Caco-2 (cell line): ENCODE measurements around the gene REELD1. TPM values are rescaled to one million over a fixed set of nuclear protein-coding genes. Genes with fewer than 3 reads are reported as not detected.
A peak's percentile ranks its signal among the peaks of the same experiment; 100 is the strongest.

Experiments
- BruUV-seq: library from RNA; stranded (reverse); fragments of 400-500 nt; replicated peaks from 2 replicates; lab custom pipeline; 2021; lab: Mats Ljungman, UMichigan
- CTCF ChIA-PET: fragments of 300-600 bp; sonication (Branson Sonifier 250); formaldehyde crosslinking; loops from one replicate; lab custom pipeline; 2022; ENCODE audit warnings: antibody characterized with exemption; lab: Charles Lee
- POLR2A ChIA-PET: fragments of 300-600 bp; sonication (Branson Sonifier 250); formaldehyde crosslinking; loops from one replicate; lab custom pipeline; 2022; ENCODE audit warnings: antibody characterized with exemption; lab: Charles Lee
- DNase-seq, 2 experiments: peaks; one replicate each; pipeline versions ENCODE4 v3.0.0 to v3.0.0-alpha.2; 2020 to 2022
- H3K27me3 ChIP-seq: replicated peaks from 2 replicates; pipeline ENCODE4 v1.6.0; 2011; ENCODE audit warnings: low read length; ENCODE audit not compliant: control insufficient read depth, insufficient read depth
- H3K36me3 ChIP-seq: 2 replicates; pipeline ENCODE4 v1.5.1; 2011; ENCODE audit warnings: low read length; ENCODE audit not compliant: control insufficient read depth, insufficient read depth
- H3K4me1 ChIP-seq: fragments of 250-450 bp; sonication (Bioruptor Pico); 2 replicates; pipeline ENCODE4 v1.5.1; 2020; ENCODE audit warnings: mild to moderate bottlenecking
- H3K4me3 ChIP-seq: 2 replicates; pipeline ENCODE4 v1.5.1; 2011; ENCODE audit warnings: low read depth, mild to moderate bottlenecking, control low read depth, low read length
- H3K9me3 ChIP-seq: fragments of 250-450 bp; sonication (Bioruptor Pico); 2 replicates; pipeline ENCODE4 v1.5.1; 2020; ENCODE audit warnings: mild to moderate bottlenecking, moderate library complexity
- H3K27ac Mint-ChIP-seq: one replicate; pipeline ENCODE4 v1.8.0; 2022; ENCODE audit warnings: mixed read lengths; ENCODE audit not compliant: unreplicated experiment
- H3K27me3 Mint-ChIP-seq: one replicate; pipeline ENCODE4 v1.8.0; 2022; ENCODE audit warnings: mixed read lengths; ENCODE audit not compliant: insufficient read depth, unreplicated experiment
- H3K36me3 Mint-ChIP-seq: one replicate; pipeline ENCODE4 v1.8.0; 2022; ENCODE audit warnings: mild to moderate bottlenecking, mixed read lengths; ENCODE audit not compliant: insufficient read depth, unreplicated experiment
- H3K4me1 Mint-ChIP-seq: one replicate; pipeline ENCODE4 v1.8.0; 2022; ENCODE audit warnings: low read depth, mixed read lengths; ENCODE audit not compliant: unreplicated experiment
- H3K4me3 Mint-ChIP-seq: one replicate; pipeline ENCODE4 v1.8.0; 2022; ENCODE audit warnings: mild to moderate bottlenecking, moderate library complexity, mixed read lengths; ENCODE audit not compliant: unreplicated experiment
- H3K9me3 Mint-ChIP-seq: one replicate; pipeline ENCODE4 v1.8.0; 2022; ENCODE audit warnings: mixed read lengths; ENCODE audit not compliant: unreplicated experiment
- intact Hi-C: fragments of 100-400 bp; cut with micrococcal nuclease; formaldehyde crosslinking; loops from one replicate; pipeline ENCODE4 v1.10.0; 2022; ENCODE audit not compliant: unreplicated experiment
- total RNA-seq: library from RNA; stranded (reverse); gene quantifications from 2 replicates; pipeline ENCODE4 v1.2.3, GENCODE V29; 2022
- TF ChIP-seq, protein P1 (sequence below), 2 experiments: fragments of 200-600 bp in 1 of 2; IDR thresholded peaks; 1 replicate in 1 of 2; 2 replicates in 1 of 2; pipeline versions ENCODE4 v1.5.1 to v1.8.0; 2011 to 2022; ENCODE audit warnings: antibody characterized with exemption in 1 of 2, control low read depth in 1 of 2, inconsistent platforms in 1 of 2, low read depth in 1 of 2, low read length in 1 of 2, mild to moderate bottlenecking in 1 of 2, moderate library complexity in 1 of 2; ENCODE audit not compliant: insufficient read depth in 1 of 2, severe bottlenecking in 1 of 2, unreplicated experiment in 1 of 2

REELD1 gene
- total RNA-seq, 1 experiment from 2014 or later, result not detected

GRCh38 chr4:146256328-146256727 is 42.0 kb downstream of the REELD1 start:
- Histone ChIP-seq H3K4me3 (no peak overlapping the region), H3K36me3 (no peaks in the 10 kb centered on the region), H3K9me3 (no peaks in the 10 kb centered on the region), H3K4me1 (peaks cover 46% of the 10 kb centered on the region), H3K27me3 (no peaks in the 10 kb centered on the region)
- intact Hi-C loops, result no loop called here
- Mint-ChIP-seq H3K27ac (no peak overlapping the region), H3K36me3 (no peaks in the 10 kb centered on the region), H3K27me3 (no peaks in the 10 kb centered on the region), H3K4me1 (peaks cover 11% of the 10 kb centered on the region), H3K4me3 (no peak overlapping the region), H3K9me3 (no peaks in the 10 kb centered on the region)
- POLR2A ChIA-PET, result no interaction called here
- TF ChIP-seq, protein P1, sequence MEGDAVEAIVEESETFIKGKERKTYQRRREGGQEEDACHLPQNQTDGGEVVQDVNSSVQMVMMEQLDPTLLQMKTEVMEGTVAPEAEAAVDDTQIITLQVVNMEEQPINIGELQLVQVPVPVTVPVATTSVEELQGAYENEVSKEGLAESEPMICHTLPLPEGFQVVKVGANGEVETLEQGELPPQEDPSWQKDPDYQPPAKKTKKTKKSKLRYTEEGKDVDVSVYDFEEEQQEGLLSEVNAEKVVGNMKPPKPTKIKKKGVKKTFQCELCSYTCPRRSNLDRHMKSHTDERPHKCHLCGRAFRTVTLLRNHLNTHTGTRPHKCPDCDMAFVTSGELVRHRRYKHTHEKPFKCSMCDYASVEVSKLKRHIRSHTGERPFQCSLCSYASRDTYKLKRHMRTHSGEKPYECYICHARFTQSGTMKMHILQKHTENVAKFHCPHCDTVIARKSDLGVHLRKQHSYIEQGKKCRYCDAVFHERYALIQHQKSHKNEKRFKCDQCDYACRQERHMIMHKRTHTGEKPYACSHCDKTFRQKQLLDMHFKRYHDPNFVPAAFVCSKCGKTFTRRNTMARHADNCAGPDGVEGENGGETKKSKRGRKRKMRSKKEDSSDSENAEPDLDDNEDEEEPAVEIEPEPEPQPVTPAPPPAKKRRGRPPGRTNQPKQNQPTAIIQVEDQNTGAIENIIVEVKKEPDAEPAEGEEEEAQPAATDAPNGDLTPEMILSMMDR (IDR thresholded peaks at IDR 0.05; ENCODE audit: insufficient read depth in 1 of 2, low read depth in 1 of 2, low read length in 1 of 2, severe bottlenecking in 1 of 2, unreplicated experiment in 1 of 2), result no peak
- CTCF ChIA-PET, result no interaction called here
- DNase-seq, result no peak
- BruUV-seq, result no TSS peak

DNA sequence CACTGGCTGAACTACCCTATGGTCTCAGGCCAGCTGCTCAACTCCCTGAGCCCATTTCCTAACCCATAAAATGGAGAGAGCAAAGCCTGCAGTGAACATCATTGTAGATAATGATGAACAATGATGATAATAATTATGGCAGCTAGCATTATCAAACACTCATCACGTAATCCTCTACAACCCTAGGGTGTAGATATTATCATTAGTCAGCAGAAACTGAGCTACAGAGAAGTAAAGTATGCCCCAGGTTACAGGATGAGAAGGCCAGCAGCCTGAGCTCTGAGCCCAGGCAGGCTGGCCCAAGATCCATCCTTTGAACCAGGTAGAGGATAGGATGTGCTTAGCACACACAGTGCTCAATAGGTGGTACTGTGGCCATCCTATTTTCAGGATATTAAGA is 43.2 kb downstream of the REELD1 start:
- BruUV-seq, result no TSS peak
- TF ChIP-seq, protein P1 (IDR thresholded peaks at IDR 0.05; ENCODE audit: insufficient read depth in 1 of 2, low read depth in 1 of 2, low read length in 1 of 2, severe bottlenecking in 1 of 2, unreplicated experiment in 1 of 2), result no peak
- CTCF ChIA-PET, result no interaction called here

DNA sequence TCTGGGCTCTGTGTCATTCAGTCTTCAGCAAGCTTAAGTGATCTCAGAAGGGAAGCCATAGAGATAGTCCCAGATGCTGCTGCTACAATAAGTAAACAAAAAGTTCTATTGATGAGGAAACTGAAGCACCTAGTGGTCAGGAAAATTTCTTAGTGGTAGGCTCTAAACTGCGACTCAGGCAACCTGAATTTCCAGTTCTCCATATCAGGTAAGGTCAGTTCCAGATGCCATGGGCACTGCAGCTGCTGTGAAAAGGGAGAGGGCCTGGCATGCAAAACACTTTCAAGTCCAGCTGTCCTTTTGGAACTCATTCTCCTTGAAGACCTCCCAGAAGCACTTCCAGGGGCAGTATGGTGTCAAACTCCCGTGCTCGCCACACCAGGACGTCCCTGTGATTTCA is 46.2 kb downstream of the REELD1 start:
- TF ChIP-seq, protein P1 (IDR thresholded peaks at IDR 0.05; ENCODE audit: insufficient read depth in 1 of 2, low read depth in 1 of 2, low read length in 1 of 2, severe bottlenecking in 1 of 2, unreplicated experiment in 1 of 2), result no peak
- CTCF ChIA-PET, result interaction anchor here (0.5 kb wide), 1 partner anchor 262 kb away, joined by 4 read pairs; no protein-coding TSS in a partner anchor
- Histone ChIP-seq H3K9me3 (no peaks in the 10 kb centered on the region), H3K27me3 (no peaks in the 10 kb centered on the region), H3K36me3 (no peaks in the 10 kb centered on the region), H3K4me1 (peaks cover 19% of the 10 kb centered on the region), H3K4me3 (no peak overlapping the region)
- Mint-ChIP-seq H3K9me3 (no peaks in the 10 kb centered on the region), H3K27me3 (no peaks in the 10 kb centered on the region), H3K36me3 (no peaks in the 10 kb centered on the region), H3K27ac (no peak overlapping the region), H3K4me3 (no peak overlapping the region), H3K4me1 (peaks cover 9% of the 10 kb centered on the region)
- BruUV-seq, result no TSS peak
- intact Hi-C loops, result no loop called here
- POLR2A ChIA-PET, result no interaction called here
- DNase-seq, result peak in 1 of 2 experiments; percentile 14

More for the DNA sequence above, 43.2 kb downstream of the REELD1 start:
- no peak overlapping the region for H3K4me3 Mint-ChIP-seq
- no peak for DNase-seq
- POLR2A ChIA-PET, result no interaction called here
- no peaks in the 10 kb centered on the region for H3K36me3 ChIP-seq
- no peaks in the 10 kb centered on the region for H3K9me3 ChIP-seq
- H3K36me3 Mint-ChIP-seq, result no peaks in the 10 kb centered on the region
- peaks cover 42% of the 10 kb centered on the region for H3K4me1 ChIP-seq
- H3K27me3 Mint-ChIP-seq, result no peaks in the 10 kb centered on the region
- intact Hi-C loops, result no loop called here
- H3K4me3 ChIP-seq, result no peak overlapping the region
- H3K27ac Mint-ChIP-seq, result no peak overlapping the region
- H3K9me3 Mint-ChIP-seq, result no peaks in the 10 kb centered on the region
- no peaks in the 10 kb centered on the region for H3K27me3 ChIP-seq
- H3K4me1 Mint-ChIP-seq, result peaks cover 16% of the 10 kb centered on the region
